Activated CD4-positive, alpha-beta T cell treated with anti-CD3 and anti-CD28 coated beads, Interleukin-2, Interleukin-4, amounts not matched to agents 100 ng/mL and 50 ng/mL, durations not matched to agents 16 hours and 8 hours (primary cell): ENCODE measurements around the gene PPP1CC.

ENCODE experiments used
- DNase-seq: peaks from one replicate; pipeline ENCODE4 v3.0.0-alpha.2; 2020; ENCODE audit warnings: low spot score

PPP1CC gene

DNA sequence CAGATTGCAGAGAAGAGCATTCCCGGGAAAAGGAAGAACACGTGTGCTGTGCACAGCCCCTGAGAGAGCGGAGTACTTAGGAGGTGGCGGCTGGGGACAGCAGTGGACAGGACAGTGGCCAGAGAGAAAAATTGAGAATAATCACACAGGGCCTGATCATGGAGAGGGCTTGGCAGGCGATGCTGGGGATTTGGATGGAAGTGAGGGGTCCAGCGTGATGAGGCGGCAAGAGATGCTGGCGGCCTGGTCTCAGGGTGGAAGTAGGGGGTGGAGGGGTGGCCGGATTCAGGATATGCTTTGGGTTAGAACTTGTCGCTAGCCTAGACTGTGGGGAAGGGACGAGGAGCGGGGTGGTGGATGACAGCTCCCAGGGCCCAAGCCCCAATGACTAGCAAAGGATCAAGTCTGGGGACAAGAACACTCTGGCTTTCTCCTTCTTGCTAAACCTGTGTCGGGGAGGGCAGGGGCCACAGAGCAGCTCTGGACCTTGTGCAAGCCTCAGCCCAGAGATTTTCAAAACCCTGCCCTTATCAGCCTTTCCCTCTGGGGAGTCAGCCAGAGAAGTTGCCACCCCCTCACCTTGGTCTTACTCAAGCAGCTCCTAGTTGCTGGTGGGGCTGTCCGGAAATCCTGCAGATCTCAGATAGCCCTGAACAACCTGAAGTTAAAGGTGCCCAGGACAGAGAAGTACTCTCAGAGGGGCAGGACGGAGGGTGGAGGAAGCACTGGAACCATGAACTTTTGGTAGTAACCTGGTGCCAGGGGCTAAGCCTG is 55.1 kb downstream of the PPP1CC start:
- DNase-seq, result no peak

DNA sequence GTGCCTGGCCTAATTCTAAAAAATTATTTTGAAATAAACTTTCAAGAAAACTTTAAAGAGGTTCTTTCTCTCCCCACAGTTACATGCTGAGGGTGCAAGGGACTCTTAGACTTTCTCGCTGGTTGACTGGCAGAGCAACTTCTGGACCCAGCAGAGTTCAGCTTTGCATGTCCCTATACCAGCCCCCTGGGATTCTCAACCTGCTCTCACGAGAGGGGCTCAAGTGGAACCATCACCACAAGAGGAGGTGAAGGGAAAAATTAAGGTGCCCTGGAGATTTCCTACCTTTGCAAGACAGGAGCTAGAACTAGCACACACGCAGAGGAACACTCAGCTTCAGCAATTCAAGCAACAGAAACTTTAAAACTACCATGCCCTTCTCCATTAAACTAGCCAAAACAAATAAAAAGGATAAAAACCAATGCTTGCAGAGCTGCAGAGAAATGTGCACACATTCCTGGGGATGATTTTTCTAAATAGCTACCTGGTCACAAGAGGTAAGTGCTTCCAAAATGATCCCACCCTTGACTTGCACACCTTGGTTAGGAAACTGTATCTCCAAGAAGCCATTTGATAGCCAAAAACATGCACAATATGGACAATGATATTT is 56.3 kb downstream of the PPP1CC start:
- DNase-seq, result no peak

DNA sequence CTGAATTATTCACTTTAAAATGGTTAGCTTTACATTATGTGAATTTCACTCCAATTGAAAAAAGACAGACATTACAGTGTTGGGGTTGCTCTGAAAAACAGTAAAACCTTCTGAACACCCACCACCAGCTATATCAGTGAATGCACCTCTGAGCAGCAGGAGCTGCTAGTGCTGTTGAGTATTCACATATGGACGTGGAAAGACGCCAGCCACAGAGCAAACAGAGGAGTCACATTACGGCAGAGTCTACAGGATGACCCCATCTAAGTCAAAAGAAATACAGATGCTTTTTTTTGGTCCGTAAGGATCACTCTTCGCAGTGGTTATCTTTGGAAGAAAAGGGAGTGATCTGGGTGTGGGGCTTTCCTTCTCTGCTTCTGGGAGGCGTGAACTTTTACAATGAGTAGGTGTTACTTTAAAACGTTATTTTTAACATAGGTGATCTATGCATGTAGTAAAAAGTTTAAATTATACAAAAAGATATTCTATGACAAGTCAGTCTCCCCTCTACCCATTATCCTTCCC is 58.3 kb downstream of the PPP1CC start:
- no peak for DNase-seq

DNA sequence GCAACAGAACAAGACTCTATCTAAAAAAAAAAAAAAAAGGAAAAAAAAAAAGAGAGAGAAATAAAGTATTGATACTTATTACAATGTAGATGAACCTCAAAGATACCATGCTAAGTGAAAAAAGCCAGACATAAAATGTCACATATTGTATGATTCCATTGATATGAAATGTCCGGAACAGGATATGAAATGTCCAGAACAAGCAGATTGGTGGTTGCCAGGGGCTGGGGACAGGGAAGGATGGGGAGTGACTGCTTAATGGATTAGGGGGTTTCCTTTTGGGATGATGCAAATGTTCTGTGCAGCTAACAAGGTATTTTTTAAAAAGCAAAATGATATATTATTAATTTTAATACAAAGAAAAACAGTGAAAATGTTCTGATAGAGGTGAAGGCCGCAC is 58.8 kb downstream of the PPP1CC start:
- DNase-seq, result no peak

DNA sequence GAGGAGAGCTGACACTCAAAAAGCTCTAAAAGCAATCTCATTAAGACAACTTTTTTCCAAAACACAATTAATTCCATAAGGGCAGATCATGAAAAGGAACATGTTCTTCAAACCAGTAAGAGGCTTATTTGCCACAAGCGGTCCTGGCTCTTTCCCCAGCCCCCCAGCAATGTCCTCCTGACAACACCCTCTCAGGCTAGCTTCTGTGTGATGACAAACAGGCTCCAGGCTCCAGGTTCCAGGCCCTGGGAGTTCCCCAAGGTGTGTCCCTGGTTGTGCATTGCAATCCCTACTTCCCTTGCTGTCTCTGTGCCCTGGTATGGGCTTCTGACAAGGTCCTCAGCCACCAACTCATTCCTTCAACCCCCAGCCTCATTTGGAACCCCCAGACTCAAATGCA is 62.7 kb downstream of the PPP1CC start:
- DNase-seq, result no peak

DNA sequence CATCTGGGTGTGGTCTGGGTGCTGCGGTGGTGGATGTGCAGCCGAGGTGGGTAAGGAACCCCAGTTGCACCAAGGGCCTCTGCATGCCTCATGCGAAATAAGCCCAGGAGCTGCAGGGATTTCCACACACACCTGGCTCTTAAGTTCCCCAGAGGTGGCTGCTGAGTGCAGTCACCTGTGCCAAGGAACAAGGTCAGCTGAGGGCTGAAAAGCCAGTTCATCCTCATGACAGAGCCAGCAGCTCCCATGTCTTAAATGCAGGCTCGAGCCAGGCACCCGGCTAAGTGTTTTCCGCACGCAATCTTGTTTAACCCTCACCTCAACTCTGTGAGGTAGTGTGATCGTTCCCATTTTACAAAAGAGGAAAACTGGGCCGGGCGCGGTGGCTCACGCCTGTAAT is 63.5 kb downstream of the PPP1CC start:
- DNase-seq, result no peak

DNA sequence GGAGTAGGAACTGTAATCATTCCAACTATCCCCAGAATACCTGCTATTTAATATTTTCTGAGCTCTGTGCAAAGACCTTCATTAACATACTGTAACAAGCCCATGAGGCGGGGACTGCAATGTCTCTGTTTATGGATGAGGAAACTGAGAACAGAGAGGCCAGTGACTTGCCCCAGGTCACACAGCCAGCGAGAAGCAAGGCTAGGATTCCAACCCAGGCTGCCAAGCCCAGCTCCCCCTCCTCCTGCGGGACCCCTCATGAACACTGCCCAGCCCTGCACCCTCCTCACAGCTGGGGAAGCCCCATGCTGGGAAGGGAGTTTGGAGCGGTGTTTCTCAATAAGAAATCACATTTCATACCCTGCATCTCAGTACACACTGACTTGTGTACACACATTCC is 64.7 kb downstream of the PPP1CC start:
- no peak for DNase-seq

DNA sequence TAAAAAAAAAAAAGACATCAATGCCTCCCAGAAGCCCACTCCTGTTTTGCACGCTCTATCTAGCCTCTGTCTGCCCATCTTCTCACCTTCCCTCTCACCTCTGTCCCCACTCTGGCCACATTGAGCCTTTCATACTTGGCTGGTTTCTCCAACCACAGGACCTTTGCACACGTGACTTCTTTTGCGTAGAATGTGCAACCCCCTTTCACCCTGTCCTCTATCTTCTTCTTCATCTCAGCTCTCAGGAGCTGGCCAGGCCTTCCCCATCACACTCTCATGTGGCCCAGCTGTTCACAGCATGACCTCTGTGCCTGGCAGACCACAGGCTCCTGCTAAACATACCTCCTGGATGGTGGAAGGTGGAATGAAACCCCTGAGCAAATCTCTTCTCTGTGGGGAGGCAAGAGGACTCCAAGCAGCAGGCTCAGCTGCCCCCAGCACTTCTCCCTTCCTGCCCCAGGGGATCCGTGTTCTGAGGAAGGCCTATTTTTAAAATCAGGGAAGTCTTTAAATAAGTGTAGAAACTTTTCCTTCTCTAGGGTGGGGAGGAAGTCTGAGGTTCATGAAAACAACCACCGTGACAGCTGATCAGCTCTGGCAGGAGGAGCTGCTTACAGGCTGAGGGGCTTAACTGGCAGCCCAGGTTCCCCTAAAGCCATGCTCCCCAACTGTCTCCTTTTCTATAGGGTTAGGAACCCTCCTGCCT is 65.3 kb downstream of the PPP1CC start:
- no peak for DNase-seq

DNA sequence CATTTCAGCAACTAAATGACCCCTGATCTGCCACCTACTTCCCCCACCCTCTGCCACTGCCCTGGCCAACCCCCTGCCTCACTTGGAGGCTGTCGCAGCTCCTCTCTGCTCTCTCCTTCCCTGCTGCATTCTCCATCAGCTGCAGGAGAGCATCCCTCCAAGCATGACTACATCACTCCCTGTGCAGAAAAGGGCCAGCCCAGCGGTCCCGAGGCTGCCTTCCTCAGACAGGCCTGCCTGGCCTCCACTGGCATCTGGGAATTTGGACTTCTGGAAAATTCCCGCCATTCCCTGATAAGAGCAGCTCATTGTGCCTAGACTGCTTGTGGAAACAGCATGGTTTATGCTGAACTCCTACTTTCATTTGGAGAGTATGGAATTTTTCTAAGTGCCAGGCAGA is 66.5 kb downstream of the PPP1CC start:
- no peak for DNase-seq

DNA sequence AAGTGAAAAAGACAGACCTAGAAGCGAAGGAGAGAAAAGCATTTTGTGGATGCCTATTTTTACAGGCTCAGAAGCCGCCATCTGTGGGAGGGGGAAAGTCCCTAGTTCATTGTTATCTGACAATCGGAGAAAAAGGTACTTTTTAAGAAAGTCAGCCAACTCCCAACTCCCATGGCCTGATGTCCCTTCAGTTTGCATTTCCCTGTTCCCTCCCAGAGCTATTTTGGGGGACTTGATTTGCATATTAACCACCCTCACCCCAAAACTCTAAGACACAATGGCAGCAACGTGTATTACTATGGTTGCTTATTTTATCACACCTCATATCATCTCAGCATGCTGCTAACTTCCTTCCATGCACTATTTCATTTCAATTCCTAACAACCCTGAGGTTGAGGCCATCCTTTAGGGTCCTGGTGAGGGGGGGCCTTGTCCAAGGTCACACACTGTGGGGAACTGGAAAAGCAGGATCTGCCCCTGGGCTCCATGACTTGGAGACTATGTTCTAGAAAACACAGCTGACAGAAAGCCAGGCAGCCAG is 72.5 kb downstream of the PPP1CC start:
- peak; percentile 28 for DNase-seq
